ENCODE data around the gene XCL1. TPM values are rescaled to one million over a fixed set of nuclear protein-coding genes. Genes with fewer than 3 reads are reported as not detected.
"Not testable (repeated sequence)": the region's sequence is repeated elsewhere in the genome, so short reads cannot be mapped to it uniquely, and the experiment has no call there.

XCL1 gene
- total RNA-seq, 1 experiment from 2014 or later: not detected

DNA sequence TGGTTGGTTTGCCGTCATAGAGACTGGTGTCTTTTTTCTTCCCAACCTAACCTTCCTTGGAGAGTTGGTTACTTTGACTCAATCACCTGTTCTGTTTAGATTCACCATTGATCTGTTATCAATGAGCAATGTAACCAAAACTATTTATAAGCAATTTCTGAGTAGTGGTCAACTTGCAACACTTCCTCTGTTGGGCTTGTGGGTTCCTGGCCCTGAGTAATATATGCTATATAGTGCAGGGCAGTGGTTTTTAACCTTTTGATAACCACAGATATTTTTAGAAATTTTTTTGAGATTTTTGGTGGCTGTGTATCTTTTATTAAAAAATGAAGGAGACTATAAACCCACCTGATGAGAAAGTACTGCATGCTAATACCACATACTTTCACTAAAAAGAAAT, 9.4 kb upstream of the XCL1 start:
- DNase-seq (ENCODE audit: low read depth): no peak

DNA sequence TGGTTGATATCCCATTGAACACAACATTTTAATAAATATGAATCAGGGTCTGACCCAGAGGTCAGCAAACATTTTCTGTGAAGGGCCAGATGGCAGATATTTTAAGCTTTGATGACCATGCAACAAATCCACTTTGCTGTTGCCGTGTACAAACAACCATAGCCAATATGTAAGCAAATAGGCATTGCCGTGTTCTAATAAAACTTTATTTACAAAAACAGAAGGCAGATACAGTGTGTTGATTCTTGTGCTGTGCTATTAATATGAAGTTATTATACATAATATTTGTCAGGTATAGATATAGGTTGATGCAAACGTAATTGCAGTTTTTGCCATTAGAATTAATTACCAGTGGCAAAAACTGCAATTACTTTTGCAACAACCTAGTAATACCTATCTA, 8.8 kb upstream of the XCL1 start:
- DNase-seq (ENCODE audit: low read depth): no peak

DNA sequence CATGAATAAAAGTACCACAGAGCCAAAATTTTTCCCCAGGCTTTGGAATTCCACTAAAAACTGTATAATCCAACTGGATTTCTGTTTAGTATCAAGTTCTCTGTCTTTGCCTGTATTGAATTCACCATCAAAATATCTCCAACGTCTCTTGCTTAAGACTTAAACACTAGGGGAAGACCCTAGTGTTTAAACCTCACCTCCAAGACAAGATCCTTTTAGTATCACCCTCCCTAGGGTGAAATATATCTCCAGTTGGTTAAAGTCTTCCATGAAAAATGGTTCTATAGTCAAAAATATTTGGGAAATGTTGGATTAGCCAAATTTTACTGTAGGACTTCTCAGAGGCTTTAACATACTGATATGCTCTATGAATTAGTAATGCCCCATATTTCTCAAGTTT, 8.1 kb upstream of the XCL1 start:
- no peak for DNase-seq (ENCODE audit: low read depth)

DNA sequence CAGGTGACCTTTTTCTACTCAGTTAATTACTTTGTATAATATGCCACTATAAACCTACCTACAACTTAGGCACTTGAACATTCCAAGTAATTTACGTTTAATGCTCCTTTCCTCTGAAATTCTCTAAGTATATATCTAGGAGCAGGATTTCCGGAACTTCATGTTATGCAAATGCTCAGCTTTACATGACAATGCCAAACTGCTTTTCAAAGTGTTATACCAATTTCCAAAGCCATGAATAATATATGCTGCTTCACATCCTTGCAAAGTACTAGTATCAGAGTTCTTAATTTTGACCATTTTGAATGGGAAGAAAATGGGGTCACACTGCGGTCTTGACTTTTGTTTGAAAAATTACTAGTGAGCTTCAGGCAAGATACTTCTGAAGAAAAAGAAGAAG, 5.8 kb upstream of the XCL1 start:
- DNase-seq (ENCODE audit: low read depth): no peak

DNA sequence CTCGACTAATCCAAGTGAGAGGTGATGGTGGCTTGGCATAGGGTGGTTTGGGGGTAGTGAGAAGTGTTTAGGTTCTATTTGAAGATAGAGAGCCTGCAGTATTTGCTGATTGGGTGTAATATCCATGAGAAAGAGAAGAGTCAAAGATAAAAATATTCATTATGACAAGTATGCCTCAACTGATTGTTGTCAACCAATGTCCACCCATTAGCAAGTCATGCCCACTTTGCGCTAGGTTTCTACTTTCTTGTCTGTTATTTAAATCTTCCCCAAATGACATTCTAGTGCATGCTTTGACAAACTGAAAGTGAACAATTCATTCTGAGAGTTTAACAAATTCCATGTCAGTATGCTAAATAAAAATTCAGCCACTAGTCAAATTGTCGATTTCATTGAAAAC, 3.8 kb upstream of the XCL1 start:
- no peak for DNase-seq (ENCODE audit: low read depth)

DNA sequence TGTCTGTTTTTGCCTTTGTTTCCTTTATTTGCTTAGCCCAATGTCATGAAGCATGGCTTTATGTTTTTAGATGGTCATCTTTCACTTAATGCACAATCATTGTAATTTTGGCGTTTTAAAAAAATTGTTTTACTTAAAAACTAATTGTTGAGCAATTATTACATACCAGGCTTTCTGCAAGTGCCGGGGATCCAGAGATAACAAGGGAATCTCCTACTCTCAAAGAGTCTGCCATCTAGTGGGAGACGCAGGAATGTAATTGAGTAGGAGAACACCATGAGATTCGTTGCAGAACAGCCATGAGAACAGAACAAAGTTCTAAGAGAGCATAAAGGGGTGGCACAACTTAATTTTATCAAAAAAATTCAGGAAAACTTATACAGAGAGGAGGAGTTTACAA, 2.2 kb upstream of the XCL1 start:
- DNase-seq (ENCODE audit: low read depth): peak; percentile 22

DNA sequence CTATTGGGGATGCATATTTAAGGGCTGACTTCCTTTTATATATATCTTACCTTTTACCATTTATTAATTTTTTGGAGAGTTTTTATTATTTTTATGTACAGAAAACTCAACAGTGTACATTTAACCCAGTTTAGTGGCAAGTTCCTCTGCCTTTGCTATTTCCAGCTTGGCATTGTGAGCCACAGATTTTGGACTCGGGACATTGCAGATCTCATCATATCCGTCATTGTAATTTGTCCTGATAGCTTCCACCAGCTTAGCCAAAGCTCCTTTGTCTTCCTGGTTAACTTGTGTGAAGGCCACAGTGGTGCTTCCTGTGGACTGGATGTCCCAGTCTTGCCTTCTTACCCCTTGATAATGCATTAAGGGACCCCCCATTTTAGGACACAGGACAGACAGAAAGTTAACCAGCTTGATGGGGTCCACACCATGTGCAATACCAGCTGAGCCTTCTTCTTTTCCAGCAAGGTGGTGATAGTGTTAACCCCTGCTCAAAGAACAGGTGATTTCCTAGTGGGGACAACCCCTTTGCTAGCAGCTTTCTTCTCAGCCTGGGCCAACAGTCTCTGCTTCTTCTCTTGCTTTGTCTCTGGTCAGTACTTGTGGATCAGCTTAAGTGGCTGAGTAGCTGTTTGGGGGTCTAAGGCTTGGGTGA, 2.3 kb downstream of the XCL1 start:
- DNase-seq (ENCODE audit: low read depth): not testable (repeated sequence)

DNA sequence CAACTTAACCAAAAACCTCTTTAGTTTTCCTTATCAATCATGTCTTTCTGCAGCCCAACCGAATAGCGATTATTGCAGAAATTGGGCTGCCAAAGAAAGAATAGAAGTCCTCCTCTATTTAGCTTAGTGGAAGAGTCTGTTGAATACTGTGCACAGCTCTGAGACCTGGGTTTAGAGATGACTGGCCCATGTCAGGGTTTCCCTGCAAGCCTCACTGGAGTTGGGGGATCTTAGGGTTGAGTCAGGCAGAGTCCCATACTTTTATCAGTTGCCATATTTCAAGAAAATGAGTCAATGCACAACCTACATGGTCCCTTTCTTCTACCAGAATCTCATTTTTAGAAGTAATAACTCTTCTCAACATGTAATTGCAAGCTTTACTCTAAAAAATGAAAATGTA, 3.9 kb downstream of the XCL1 start:
- not testable (repeated sequence) for DNase-seq (ENCODE audit: low read depth)

DNA sequence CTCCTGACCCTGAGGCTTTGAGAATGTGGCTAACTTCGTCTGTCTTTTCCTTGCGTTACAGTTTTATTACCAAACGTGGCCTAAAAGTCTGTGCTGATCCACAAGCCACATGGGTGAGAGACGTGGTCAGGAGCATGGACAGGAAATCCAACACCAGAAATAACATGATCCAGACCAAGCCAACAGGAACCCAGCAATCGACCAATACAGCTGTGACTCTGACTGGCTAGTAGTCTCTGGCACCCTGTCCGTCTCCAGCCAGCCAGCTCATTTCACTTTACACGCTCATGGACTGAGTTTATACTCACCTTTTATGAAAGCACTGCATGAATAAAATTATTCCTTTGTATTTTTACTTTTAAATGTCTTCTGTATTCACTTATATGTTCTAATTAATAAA, 4.6 kb downstream of the XCL1 start:
- DNase-seq (ENCODE audit: low read depth): not testable (repeated sequence)

DNA sequence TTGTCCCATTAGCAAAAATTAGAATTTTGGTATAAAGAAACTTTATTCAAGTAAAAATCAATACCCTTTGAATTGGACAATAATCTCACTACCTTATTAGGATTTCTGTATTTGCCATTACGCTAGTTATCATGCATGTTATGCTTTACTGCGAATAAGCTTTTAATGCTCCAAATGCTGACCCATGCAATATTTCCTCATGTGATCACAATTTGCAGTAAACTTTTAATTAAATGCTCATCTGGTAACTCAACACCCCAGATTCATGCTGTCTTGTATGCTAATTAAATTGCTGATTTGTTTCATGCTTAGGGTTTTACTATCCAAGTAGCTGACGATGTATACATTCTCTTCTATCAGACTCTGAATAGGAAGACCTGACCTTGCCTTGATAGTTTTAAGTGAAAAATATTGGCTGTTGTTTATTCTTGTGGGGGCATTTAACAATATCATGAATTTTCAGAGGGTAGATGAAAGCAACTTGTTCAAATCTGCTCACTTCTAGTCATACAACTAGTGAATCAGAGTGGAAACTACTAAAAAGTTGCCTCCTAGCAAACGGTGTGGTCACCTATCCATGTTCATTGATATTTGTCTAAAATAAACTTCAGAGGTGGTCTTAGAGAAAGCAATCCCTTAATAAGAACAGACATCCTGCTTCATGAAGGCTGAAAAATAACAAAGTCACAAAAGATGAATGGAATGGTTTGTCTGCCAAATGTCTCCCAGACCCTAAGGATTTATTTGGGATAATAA, 5.6 kb downstream of the XCL1 start:
- DNase-seq (ENCODE audit: low read depth): no peak

DNA sequence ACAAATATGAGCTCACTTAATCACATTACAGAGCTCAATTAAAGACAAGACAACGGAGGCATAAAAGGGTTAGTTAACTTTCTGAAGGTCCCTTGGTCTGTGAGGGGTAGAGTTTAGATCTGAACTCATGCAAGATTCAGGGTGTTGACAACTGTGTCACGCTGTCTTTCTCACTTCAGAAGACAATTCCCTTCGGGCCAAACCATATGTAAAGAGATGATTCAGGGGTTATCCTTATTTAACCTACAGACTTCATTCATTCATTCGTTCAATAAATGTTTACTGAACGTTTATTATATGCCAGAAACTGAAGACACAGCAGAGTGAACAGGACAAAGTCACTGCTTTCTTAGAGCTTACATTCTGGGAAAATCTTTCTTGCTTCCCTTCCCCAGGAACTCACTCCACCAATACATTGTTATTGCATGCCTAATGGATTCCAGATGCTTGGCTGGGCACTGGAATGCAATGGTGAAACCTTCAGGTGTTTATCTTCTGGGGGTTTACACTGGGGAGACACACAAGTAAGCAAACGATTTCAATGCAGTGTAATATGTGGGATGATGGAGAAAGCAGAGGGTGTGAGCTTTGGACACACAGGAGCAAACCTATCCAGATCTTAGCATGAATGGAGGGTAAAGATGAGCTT, 6.4 kb downstream of the XCL1 start:
- DNase-seq (ENCODE audit: low read depth): no peak

DNA sequence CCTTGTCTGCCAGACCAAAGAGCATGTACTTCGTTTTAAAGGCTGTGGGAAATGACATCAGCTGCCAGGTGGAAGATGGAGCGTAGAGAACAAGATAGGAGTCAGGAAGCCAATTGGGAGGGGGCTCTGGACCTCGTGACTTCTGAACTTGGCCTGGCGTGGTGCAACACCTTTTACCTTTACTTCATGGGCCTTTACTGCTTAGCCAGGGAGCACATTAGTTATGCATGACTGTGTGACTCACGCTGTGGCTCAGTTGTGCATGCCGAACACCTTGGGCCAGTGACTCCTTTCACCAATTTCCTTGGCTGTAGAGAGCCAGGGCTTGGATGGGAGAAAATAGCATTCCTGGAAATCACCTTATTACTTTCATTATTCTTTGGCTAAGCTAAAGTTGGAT, 7.2 kb downstream of the XCL1 start:
- peak; percentile 7 for DNase-seq (ENCODE audit: low read depth)

DNA sequence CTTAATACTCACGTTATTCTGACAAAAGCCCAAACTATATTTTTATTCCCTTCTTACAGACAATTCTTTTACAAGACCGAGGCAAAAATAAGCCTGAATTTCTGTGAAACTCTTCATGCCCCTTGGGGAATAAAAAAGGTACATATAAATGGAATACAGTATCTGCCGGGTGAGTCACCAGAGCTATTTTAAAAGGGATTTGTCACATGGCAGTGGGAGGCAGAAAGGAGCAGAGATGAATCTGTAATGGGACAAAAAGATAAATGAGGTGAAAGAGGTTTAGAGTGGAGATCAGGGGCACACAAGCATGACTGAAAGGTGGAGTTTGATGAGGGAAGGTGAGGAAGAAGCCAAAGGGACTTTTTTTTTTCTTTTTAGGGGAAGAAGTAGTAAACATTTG, 8.8 kb downstream of the XCL1 start:
- DNase-seq (ENCODE audit: low read depth): peak; percentile 32

DNA sequence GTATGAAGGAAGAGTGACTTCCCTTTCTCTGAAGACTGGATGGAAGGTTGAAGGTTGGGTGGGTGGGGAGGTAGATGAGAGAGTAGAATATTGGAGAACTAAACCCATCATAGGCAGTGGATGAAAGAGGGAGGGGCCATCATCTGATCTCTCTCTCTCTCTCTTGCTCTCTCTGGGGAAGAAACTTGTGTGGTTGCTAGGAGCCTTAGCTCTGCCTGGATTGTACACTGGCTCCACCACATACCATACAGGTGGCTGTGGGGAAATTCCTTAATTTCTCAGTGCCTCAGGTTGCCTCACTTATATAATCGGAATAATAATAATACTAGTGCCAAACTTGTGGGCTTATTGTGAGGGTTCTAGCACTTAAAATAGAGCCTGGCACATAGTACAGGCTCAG, 9.5 kb downstream of the XCL1 start:
- DNase-seq (ENCODE audit: low read depth): no peak

DNA sequence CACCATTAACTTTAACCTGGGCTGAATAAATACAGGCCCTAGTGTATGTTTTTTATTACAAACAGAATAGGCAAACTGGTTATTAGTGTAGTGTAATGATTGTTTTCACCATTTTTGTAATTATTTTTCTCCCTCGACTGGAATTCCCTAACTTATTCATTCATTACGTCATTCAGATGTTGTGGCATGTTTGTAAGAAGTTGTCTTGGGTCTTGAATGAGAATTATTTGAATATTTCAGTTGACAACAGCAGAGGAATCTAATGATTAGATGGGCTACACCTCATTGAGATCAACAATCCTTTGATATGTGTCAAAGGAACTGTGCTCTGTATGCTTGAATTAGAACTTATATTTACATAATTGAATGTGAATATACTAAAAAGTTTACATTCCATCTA, 12.8 kb downstream of the XCL1 start:
- DNase-seq (ENCODE audit: low read depth): no peak

DNA sequence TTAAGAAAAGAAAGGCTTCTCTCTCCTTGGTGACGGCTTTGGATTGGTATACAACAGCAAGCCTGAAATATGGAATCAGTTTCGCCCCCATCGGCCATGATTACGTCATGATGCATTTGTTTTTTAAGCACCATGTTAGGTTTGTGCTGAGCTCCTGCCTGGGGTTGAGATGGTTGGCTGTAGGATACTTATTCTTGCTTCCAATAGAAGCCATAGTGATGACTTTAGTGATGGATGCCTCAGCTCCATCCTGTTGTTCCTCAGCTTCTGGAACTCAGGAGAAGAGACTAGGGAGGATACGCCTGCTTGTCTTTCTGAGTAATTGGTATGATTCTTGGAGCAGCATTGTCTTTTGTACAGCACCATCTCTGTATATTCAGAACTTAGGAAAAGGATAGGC, 14.7 kb downstream of the XCL1 start:
- DNase-seq (ENCODE audit: low read depth): no peak

DNA sequence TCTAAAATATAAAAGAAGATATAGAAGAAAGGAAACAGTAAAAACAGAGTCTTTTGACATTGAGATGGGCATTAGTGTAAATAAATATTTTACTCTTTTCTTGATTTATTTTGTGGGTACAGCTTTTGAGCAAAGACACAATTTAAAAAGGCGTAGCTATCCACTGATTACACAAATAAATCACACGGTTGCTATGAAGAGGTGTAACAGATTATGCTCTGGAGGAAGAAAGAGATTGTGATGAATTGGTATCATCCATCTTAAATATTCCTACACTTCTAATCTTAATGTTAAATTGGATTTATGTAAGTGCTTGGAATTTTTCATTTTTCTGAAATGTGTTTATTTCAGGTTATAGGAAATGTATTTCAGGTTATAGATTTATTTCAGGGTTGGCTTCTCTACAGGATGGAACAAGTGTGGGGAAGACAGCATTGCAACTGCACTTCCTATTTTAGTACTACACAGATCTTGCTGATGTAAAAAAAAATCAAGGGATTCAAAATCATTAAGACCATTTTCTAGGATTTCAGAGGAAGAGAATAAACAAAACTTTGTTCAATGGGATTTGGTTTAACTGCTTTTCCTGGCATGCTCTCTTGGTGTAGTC, 15.3 kb downstream of the XCL1 start:
- DNase-seq (ENCODE audit: low read depth): no peak

DNA sequence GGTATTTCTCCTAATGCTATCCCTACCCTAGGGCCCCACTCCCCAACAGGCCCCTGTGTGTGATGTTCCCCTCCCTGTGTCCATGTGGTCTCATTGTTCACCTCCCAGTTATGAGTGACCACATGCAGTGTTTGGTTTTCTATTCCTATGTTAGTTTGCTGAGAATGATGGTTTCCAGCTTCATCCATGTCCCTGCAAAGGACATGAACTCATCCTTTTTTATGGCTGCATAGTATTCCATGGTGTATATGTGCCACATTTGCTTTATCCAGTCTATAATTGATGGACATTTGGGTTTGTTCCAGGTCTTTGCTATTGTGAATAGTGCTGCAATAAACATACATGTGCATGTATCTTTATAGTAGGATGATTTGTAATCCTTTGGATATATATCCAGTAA, 19.0 kb downstream of the XCL1 start:
- DNase-seq (ENCODE audit: low read depth): not testable (repeated sequence)

DNA sequence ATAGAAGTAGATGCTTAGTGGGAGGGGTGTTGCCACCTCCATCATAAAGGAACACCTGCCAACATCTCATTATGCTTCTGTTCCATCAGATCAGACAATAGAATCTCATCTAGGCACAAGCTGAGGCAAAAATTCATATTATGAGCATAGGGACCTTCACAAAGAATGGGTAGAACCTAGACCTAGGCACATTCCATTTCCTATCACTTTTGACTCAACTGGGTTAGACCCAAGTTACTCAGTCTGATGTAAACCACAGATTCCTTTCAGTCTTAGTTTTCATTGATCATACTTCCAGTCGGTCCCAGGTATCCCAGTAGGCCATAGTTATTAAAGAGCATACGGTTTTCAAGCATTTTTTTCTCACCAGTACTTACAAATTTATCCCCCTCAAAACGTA, 21.7 kb downstream of the XCL1 start:
- DNase-seq (ENCODE audit: low read depth): no peak

DNA sequence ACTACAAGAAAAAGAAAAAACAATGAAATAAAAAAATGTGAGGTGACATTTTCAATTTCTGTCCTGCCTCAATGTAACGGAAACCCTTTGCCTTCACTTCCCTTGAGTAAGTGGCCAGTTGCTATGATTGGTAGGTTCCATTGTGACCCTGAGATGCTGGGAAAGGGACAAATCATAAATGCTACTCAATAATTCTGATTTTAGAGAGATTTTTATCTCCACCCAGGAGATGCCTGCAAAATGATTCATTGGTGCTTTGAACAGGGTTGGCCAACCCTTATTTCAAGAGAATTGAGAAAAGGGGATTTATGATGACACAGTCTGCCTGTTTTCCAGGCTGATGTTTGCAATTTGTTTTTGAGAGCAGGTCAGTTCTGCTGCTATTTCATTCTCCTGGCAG, 22.5 kb downstream of the XCL1 start:
- no peak for DNase-seq (ENCODE audit: low read depth)

DNA sequence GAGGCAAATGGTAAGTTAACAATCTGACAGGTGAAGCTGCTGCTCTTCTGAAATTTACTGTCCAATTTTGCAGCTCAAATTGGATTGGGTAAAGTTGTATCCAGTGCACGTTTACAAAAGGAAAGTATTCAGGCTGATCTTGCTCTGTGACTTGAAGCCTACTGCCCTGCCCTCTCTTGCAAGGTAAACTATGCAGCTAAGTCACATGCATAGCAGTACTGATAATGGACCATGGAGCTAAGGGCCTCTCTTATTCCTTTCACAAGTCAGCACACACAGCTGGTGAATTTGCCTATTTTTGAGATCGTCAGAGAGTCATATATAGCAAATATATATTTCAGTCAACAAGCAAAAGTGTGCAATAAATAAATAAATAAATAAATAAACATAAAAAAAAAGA, 23.2 kb downstream of the XCL1 start:
- DNase-seq (ENCODE audit: low read depth): no peak

DNA sequence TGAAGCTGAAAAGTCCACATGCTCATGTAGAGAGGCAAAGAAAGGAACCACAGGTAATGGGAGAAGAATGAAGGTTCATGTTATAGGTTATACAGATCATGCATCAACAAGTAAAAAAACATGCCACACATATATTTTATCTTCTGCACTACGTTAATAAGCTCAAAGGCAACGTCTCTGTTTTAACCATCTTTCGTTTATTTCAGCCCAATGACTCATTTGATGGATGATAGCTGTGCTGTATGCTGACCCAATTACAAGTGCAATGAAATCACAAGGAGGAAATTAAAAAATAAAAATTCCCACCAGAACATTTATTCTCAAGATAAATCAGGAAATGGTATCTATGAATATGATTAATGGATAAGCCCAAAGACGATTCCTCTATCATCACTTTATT, 24.6 kb downstream of the XCL1 start:
- DNase-seq (ENCODE audit: low read depth): no peak
